HuH-7 (cell line): Measurements from ENCODE around the gene LRRC8E.

Experiments
- DNase-seq: peaks from one replicate; pipeline ENCODE4 v3.0.0; 2011; ENCODE audit warnings: low spot score

Gene LRRC8E

DNA sequence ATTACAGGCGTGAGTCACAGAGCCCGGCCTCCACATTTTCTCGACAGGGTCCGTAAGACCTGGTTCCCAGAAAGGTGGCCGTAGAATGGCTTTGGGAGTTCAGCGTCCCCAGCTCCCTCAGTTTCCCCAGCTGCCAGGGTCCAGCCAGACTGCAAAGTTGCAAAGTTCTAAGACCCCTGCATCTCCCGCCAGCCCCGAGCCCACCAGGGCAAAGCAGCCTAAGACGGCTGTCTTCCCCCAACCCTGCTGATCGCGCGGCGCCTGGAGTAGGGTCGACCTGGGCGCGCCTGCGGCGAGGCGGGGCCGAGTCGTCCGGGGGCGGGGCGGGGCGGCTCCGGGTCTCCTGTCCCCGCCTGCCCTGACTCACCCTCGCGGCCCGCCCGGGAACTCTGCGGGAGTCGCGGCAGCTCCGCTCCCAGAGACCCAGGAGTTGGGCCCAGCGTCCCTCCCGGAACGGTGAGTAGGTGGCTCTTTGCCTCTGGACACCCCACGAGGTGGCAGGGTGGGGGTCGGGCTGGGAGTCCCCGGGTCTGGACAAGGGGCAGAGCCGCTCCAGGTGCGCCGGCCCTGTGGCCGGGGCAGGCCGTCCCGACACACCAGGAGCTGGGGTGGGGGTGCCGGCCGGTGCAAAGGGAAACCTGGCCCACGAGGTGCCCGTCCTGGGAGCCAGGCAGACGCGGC is at the start of gene LRRC8E:
LRRC8E (plus strand) TSS at position 366 of the 681 bp plus-strand sequence. CDS start 7,094 bp downstream, outside the sequence.
- DNase-seq = peak; percentile 73

DNA sequence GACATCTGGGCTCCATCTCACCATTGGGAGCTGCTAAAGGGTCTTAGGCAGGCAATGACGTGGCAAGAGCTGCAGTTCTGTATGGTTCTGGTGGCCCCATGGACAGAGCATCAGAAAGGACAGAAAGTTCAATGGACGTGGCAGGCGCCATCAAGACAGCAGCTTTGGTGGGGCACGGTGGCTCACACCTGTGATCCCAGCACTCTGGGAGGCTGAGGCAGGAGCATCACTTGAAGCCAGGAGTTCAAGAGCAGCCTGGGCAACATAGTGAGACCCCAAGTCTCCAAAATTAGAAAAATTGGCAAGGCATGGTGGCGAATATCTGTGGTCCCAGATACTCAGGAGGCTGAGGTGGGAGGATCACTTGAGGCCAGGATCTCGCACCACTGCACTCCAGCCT is 48.8 kb upstream of the LRRC8E start:
- no peak for DNase-seq

DNA sequence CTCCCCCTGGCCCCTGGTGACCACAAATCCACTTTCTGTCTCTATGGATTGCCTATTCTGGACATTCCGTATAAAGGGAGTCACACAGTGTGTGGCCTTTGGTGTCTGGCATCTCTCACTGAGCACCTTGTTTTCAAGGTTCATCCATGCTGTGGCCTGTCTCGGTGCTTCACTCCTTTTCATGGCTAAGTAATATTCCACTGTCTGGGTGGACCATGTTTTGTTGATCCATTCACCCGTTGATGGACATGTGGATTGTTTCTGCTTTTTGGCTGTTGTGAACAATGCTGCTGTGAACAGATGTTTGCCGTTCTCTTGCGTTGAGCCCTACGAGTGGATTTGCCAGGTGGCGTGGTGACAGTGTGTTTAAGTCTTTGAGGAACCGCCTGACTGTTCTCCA is 47.7 kb upstream of the LRRC8E start:
- no peak for DNase-seq

DNA sequence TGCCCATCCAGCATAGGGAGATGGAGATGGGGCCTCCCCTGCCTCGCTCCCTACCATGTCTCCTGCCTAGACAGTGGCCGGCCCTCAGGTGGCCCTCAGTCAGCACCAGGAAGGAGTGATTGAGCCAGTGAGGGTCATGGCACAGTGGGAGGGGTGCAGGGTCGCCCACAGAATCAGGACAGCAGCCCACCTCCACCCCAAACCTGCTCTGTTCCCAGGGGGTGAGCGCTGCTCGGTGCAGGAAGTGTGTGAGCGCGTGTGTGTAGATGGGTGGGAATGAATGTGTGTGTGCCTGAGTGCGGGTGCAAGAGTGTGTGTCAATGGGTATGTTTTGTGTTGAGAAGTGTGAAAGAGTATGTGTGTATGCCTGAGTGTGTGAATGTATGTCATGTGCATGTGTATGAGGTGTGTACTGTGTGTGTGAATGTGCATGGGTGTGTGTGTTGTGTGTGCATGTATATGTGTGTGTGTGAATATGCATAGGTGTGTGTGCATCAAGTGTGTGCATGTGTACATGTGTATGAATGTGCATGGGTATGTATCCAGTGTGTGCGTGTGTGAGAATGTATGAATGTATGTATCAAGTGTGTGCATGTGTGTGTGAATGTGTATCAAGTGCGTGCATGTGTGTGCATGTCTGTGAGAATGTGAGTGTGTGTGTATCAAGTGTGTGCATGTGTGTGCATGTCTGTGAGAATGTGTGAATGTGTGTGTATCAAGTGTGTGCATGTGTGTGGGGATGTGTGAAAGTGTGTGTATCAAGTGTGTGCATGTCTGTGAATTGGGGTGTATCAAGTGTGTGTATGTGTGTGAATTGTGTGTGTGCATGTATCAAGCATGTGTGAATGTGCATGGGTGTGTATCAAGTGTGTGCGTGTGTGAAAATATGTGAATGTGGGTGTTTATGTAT is 46.3 kb upstream of the LRRC8E start:
- no peak for DNase-seq

DNA sequence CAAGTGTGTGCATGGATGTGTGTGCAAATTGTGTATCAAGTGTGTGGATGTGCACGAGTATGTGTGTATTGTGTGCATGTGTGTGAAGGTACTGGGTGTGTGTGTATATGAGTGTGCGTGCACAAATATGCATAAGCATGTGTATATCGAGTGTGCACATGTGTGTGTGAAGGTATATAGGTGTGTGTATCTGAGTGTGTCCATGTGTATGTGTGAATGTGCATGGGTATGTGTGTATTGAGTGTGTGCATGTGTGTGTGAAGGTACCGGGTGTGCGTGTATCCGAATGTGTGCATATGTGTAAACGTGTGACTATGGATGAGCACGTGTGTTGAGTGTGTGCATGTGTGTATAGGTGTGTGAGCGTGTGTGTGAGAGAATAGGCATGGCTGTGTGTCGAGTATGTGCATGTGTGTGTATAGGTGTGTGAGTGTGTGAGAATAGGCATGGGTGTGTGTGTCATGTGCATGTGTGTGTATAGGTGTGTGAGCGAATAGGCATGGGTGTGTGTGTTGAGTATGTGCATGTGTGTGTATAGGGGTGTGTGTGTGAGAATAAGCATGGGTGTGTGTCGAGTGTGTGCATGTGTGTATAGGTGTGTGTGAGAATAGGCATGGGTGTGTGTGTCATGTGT is 45.5 kb upstream of the LRRC8E start:
- no peak for DNase-seq

DNA sequence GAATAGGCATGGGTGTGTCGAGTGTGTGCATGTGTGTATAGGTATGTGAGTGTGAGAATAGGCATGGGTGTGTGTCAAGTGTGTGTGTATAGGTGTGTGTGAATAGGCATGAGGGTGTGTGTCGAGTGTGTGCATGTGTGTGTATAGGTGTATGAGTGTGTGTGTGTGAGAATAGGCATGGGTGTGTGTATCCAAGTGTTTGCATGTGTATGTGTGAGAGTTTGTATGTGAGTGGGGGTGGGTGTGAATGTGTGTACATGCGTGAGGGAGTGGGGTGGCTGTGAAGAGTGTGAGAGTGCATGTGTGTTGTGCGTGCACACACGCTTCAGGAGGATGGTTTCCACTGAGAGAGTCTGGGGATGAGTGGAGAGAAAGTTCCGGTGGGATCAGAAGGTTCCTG is 44.8 kb upstream of the LRRC8E start:
- no peak for DNase-seq

DNA sequence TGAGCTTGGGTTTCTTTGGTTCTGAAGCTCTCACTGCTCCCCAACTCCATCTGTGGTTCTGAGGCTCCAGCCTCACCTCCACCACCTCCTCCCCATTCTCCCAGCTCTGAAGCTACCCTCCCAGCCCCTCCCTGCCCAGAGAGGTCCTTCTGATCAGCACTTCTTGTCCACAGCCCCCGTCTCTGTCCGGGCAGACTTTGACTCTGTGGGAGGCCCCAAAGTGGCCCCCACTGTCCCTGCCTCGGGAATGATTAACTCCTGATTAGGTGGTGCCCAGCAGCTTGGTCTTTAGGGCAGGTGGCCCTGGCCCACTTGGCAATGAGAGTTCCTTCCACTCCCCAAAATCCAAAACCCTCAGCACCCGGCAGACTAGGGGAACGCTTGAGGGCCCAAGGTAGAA is 43.9 kb upstream of the LRRC8E start:
- no peak for DNase-seq

DNA sequence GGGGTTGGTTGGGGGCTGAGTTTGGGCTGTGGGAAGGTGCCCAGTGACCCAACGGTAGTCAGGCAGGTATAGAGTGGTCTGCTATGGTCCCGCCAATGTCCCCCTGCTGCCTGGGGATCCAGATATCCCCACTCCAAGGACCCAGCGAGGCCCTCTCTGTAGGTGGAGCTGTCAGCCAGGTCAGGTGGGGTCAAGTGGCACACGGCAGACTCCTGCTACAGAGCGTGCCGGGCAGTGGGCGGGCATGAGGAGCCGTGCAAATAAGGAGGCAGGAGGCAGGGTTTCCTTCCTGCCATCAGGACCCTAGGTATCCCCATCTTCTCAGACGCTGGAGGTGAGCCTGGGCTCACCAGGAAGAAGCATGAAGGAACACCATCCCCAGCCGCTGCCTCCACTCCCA is 43.4 kb upstream of the LRRC8E start:
- no peak for DNase-seq

DNA sequence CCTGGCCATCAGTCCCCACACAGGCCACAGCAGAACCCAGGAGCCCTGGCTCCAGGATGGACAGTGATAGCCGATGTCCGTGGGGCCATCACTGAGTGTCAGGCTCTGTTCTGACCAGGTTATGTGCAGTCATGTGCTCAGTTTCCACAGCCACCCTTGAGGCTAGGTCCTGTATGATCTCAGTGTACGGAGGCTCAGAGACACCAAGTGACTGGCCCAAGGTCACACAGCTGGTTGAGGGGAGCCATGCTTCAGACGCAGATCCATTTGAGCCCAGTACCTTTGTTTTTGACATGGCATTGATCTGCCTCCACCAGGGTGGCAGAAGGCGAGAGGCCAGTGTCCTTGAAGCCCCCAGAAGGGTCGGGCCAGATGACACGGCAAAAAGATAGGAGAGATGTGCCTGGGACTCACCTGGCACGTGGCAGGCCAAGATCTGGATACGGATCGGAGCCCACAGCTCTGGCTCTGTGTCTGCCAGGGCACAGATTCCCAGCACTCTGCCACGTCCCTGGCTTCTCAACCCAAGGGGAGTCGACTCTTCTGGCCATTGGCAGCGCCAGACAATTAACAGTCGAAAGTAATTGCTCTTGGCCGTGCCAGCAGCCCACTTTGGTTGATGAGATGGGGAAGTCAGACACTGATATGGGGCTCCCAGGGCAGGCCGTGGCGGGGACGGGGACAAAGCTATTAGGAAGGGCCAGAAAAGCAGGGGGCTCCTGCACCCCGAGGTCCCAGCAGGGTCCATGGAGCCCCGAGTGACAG is 42.7 kb upstream of the LRRC8E start:
- DNase-seq = no peak

DNA sequence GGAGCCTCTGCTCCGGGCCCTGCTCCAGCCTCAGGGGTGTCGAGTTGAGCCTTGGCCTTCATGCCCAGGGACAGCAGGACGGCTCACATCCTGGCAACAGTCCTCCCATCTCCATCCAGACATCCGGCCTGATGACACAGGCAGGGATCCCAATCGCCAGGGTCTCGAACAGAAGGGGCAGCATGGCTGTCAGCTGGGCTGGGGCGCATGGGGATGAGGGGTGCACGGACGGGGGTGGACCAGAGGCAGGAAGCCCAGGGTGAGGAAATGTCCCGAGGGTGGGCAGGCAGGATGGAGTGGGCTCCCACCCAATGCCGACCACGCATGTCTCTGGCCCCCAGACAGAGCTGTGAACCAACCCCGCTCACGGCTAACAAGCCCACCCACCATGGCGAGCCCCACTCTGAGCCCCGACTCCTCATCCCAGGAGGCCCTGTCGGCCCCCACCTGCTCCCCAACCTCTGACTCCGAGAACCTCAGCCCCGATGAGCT is 42.1 kb upstream of the LRRC8E start:
- DNase-seq = no peak

DNA sequence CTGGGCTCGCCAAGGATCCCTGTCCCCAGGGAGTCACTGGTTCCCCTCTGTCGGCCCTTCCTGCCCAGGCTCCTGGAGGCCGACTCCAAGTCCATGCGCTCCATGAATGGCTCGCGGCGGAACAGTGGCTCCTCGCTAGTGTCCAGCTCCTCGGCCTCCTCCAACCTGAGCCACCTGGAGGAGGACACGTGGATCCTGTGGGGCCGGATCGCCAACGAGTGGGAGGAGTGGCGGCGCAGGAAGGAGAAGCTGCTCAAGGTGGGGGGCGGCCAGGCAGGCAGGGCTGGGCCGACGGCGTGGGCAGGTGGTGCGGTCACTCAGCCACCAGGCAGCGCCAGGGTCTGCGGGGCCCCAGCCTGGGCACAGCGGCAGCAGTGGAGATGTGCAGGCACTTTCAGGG is 40.6 kb upstream of the LRRC8E start:
- no peak for DNase-seq

DNA sequence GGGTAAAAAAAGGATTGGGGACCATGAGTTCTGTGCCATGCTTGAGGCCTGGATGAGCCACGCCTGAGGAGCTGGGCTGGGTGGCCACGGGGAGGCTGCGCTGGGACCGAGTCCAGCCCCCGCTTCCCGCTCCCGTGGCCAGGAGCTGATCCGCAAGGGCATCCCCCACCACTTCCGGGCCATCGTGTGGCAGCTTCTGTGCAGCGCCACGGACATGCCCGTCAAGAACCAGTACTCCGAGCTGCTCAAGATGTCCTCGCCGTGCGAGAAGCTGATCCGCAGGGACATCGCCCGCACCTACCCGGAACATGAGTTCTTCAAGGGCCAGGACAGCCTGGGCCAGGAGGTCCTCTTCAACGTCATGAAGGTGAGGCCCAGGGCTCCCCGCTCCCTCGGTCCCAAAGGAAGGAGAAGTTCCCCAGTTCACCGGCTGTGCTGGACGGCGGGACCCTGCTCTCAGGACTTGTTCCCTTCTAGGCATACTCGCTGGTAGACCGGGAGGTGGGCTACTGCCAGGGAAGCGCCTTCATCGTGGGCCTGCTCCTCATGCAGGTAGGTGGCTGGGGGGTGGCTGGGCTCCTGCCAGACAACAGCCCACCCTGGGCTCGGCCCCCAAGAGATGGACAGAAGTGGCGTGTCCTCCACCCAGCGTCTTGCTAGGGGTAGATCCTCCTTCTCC is 39.4 kb upstream of the LRRC8E start:
- no peak for DNase-seq

DNA sequence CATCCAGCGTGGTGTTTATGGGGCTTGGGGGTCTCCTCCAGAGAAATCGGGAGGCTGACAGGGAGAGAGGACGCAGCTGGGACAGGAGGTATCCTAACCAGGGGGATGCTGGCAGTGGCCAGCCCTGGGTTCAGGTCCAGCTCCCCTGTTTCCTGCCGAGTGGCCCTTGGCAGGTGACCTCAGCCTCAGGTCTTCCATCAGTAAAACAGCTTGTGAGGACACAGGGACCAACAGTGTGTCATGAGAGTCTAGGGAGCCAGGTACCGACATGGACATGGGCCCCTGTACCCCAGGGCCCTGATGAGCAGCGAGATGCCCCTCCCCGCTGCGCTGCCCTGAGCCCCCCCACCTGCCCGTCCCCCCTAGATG is 38.7 kb upstream of the LRRC8E start:
- no peak for DNase-seq

DNA sequence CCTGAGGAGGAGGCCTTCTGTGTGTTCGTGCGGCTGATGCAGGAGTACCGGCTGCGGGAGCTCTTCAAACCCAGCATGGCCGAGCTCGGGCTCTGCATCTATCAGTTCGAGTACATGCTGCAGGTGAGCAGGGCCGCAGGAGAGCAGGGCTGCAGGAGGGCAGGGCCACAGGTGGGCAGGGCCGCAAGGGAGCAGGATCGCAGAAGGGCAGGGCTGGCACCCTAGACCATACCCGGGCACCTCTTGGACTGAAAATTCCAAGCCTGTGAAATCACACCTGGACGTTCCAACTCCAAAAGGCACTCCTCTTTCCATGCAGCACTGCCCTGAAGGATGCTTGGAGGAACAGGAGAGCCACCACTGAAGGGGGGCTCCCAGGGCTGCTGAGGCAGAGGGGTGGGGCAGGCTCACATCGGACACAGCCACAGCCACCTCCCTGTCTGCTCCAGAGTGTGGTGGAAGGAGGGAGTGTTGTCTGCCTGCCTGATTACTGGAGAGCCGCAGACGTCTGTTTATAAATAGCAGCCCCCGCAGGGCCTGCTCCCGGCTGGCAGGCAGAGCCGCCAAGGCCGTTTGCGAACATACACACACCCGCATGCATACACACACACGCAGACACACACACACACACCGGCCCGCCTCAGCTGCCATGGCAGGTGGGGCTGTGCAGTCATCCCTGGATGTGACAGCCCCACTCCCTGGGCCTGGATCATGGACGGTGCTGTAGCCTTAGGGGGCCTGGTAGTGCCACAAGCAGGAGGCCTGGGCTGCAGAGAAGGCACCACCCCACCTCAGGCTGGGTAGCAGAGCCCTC is 38.1 kb upstream of the LRRC8E start:
- DNase-seq = no peak

DNA sequence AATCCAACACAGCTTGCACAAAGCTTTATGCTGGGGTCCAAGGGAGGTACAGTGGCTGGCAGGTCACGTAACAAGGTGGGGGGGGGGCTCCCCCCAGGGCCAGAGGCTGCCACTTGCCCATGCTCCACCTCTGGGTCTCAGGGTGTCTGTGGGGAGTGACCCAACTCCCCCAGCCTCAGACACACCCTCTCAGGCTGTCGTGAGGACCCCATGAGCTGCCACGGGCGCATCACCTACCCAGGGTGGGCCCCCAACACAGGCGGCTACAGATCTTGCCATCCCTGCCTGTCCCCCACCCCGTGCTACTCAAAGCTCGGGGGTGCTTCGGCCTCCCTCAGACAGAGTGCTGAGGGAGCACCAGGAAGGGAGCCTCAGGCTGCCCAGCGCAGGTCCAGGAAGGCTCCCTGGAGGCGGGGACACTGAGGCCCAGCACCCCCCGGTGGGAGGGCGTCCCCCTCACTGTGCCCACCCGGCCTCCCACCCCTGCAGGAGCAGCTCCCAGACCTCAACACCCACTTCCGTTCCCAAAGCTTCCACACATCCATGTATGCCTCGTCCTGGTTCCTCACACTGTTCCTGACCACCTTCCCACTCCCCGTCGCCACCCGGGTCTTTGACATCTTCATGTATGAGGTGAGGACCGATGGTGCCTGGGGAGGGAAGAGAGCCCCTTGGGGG is 37.2 kb upstream of the LRRC8E start:
- DNase-seq = no peak

DNA sequence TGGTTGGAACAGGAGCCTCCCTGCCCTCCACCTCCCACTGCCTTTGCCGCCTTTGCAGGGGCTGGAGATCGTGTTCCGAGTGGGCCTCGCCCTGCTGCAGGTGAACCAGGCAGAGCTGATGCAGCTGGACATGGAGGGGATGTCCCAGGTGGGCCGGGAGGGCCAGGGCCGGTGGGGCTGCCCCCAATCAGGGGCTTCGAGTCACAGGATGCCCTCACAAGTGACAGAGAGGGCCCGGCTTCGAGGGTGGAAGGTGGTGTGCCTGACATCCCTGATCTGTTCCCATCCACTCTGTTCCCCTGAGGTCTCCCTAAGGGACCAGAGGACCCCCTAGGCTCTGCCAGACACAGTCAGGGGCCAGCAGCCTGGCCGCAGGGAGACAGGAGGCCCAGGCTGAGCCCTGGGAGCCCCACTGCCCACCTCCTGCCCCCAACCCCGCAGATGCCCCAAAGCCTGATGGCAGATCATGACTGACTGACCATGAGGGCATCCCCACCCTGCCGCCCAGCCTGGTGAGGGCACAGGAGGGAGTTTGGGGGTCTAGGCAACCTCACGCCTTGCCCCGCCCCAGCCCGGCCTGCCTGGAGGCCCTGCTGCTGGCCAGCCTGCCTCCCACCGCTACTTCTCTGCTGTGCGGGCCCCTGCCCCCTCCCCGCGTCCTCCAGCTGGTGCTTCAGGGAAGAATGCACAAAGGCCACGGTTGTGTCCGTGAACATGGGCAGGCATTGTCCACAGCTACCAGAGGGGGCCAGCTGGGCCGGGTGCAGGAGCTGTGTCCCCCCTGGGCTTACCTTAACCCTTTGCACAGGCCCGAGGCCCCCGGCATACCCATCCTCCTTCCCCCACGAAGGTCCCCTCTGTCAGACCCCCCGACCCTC is 36.4 kb upstream of the LRRC8E start:
- DNase-seq = no peak

DNA sequence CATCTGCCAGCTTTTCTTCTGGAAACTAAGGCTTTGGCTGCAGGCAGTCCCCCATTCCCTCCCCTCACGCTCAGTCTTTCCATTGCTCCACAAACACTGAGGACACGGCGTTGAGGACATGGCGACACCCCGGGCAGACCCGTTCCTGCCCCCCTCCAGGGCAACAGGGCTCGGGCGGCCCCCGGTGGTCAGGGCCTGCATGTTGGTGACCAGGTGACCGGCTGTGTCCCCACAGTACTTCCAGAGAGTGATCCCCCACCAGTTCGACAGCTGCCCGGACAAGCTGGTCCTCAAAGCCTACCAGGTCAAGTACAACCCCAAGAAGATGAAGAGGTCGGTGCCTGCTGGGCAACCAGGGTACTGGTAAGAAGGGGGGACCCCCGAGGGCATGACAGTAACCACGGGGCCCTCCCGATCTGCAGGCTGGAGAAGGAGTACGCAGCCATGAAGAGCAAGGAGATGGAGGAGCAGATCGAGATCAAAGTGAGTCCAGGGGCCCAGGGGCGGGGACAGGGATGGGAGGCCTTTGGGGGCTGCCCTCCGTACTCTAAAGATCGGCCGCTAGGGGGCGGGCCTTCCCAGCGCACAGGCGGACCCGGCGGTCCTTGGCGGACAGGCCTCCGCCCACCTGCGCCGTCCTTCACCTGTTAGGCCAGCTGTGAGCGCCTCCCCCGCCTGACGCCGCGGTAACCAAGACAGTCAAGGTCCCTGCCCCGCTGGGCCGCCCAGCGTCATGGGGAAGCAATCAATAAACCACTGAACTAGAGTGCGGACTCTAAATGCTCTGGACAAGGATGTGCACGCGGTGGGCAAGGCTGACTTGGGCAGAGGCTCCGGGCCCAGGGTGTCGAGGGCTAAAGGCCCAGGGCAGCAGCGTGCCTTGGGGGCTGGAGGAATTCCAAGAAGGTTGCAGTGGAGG is 35.2 kb upstream of the LRRC8E start:
- peak; percentile 95 for DNase-seq

DNA sequence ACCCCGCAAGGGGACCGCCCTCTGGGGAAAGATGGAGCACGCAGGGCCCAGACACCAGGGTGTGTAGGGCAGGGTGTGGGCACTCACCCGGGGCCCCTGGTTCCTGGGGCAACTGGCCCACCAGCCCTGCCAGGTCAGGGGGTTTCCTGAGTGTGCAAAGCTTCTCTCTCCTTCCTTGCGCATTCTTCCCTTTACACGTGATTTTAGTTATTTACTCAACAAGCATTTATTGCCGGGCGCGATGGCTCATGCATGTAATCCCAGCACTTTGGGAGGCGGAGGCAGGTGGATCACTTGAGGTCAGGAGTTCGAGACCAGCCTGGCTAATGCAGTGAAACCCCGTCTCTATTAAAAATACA is 34.6 kb upstream of the LRRC8E start:
- no peak for DNase-seq
